HEK293 (cell line): ENCODE results near the gene GGA3.

Source experiments
- CTCF ChIA-PET: fragments of 350-600 bp; formaldehyde crosslinking; extraction: SDS; loops from one replicate; lab custom pipeline; 2021; ENCODE audit warnings: antibody characterized with exemption; lab: Yijun Ruan, JAX
- POLR2A ChIA-PET: fragments of 300-600 bp; formaldehyde crosslinking; extraction: SDS; loops from one replicate; lab custom pipeline; 2020; ENCODE audit warnings: antibody characterized with exemption, inconsistent platforms; lab: Yijun Ruan, JAX
- H3K27ac ChIP-seq: fragments of 200-500 bp; sonication (Bioruptor generic); 2 replicates; pipeline ENCODE4 v1.5.1; 2014; ENCODE audit warnings: low read depth, low read length, control low read depth, inconsistent platforms; ENCODE audit errors: extremely low read depth
- H3K36me3 ChIP-seq, 2 experiments: fragments of 200-500 bp in 1 of 2; sonication (Bioruptor generic) in 1 of 2; 1 replicate in 1 of 2; 2 replicates in 1 of 2; pipeline ENCODE4 v1.5.1; 2014 to 2017; ENCODE audit warnings: inconsistent platforms in 2 of 2, low read length in 2 of 2; ENCODE audit not compliant: control insufficient read depth in 2 of 2, insufficient read depth in 1 of 2
- H3K4me1 ChIP-seq: fragments of 200-500 bp; sonication (Bioruptor generic); 2 replicates; pipeline ENCODE4 v1.5.1; 2014; ENCODE audit warnings: mild to moderate bottlenecking, low read length, inconsistent platforms; ENCODE audit not compliant: control insufficient read depth, insufficient read depth
- H3K4me3 ChIP-seq: 2 replicates; pipeline ENCODE4 v1.5.1; 2011; ENCODE audit warnings: low read depth, mild to moderate bottlenecking, control low read depth, low read length, moderate library complexity
- H3K9me3 ChIP-seq: fragments of 200-500 bp; sonication (Bioruptor generic); 2 replicates; pipeline ENCODE4 v1.5.1; 2014; ENCODE audit warnings: low read depth, low read length, inconsistent platforms; ENCODE audit not compliant: control insufficient read depth, insufficient read depth
- CTCF ChIP-seq: fragments of 450-650 bp; formaldehyde crosslinking; IDR thresholded peaks from 2 replicates; pipeline ENCODE4 v1.5.1; 2016; ENCODE audit warnings: missing biosample characterization, missing genetic modification characterization
- KLF17 ChIP-seq: fragments of 450-650 bp; formaldehyde crosslinking; IDR thresholded peaks from 2 replicates; pipeline ENCODE4 v1.5.1; 2016; ENCODE audit warnings: missing biosample characterization, missing genetic modification characterization
- OSR2 ChIP-seq: fragments of 450-650 bp; formaldehyde crosslinking; IDR thresholded peaks from 2 replicates; pipeline ENCODE4 v1.5.1; 2016; ENCODE audit warnings: missing biosample characterization, missing genetic modification characterization
- PRDM1 ChIP-seq: fragments of 450-650 bp; formaldehyde crosslinking; IDR thresholded peaks from 2 replicates; pipeline ENCODE4; 2016; ENCODE audit warnings: missing biosample characterization, missing genetic modification characterization
- PRDM2 ChIP-seq: fragments of 450-650 bp; formaldehyde crosslinking; IDR thresholded peaks from 2 replicates; pipeline ENCODE4 v1.5.1; 2016; ENCODE audit warnings: missing biosample characterization, missing genetic modification characterization, borderline replicate concordance
- SALL2 ChIP-seq: fragments of 450-650 bp; formaldehyde crosslinking; IDR thresholded peaks from 2 replicates; pipeline ENCODE4 v1.5.0; 2017; ENCODE audit warnings: missing biosample characterization, mild to moderate bottlenecking, missing genetic modification characterization, borderline replicate concordance
- SP2 ChIP-seq: fragments of 450-650 bp; formaldehyde crosslinking; IDR thresholded peaks from 2 replicates; pipeline ENCODE4 v1.5.1; 2016; ENCODE audit warnings: missing biosample characterization, missing genetic modification characterization
- SP7 ChIP-seq: fragments of 450-650 bp; formaldehyde crosslinking; IDR thresholded peaks from 2 replicates; pipeline ENCODE4 v1.5.1; 2016; ENCODE audit warnings: missing biosample characterization, missing genetic modification characterization
- TCF7L2 ChIP-seq: IDR thresholded peaks from 2 replicates; pipeline ENCODE4 v1.6.1; 2011; ENCODE audit warnings: low read depth, mild to moderate bottlenecking, inconsistent platforms, low read length, moderate library complexity, borderline replicate concordance
- YY1 ChIP-seq: fragments of 450-650 bp; formaldehyde crosslinking; IDR thresholded peaks from 2 replicates; pipeline ENCODE4 v1.5.1; 2018; ENCODE audit warnings: missing biosample characterization, missing genetic modification characterization
- ZBTB48 ChIP-seq: fragments of 450-650 bp; formaldehyde crosslinking; IDR thresholded peaks from 2 replicates; pipeline ENCODE4 v1.5.1; 2016; ENCODE audit warnings: missing biosample characterization, missing genetic modification characterization
- ZEB2 ChIP-seq: fragments of 450-650 bp; formaldehyde crosslinking; IDR thresholded peaks from 2 replicates; pipeline ENCODE4 v1.5.1; 2016; ENCODE audit warnings: missing biosample characterization, missing genetic modification characterization
- ZFP41 ChIP-seq: fragments of 450-650 bp; formaldehyde crosslinking; IDR thresholded peaks from 2 replicates; pipeline ENCODE4 v1.5.1; 2016; ENCODE audit warnings: missing biosample characterization, missing genetic modification characterization, borderline replicate concordance
- ZNF146 ChIP-seq: fragments of 450-650 bp; formaldehyde crosslinking; IDR thresholded peaks from 2 replicates; pipeline ENCODE4 v1.5.1; 2016; ENCODE audit warnings: missing biosample characterization, missing genetic modification characterization
- ZNF2 ChIP-seq: fragments of 450-650 bp; formaldehyde crosslinking; IDR thresholded peaks from 2 replicates; pipeline ENCODE4 v1.5.1; 2016; ENCODE audit warnings: missing biosample characterization, missing genetic modification characterization
- ZNF266 ChIP-seq: fragments of 450-650 bp; formaldehyde crosslinking; IDR thresholded peaks from 2 replicates; pipeline ENCODE4 v1.5.1; 2016; ENCODE audit warnings: missing biosample characterization, missing genetic modification characterization, low read depth
- ZNF37A ChIP-seq: fragments of 450-650 bp; IDR thresholded peaks from 2 replicates; pipeline ENCODE4 v1.5.1; 2018; ENCODE audit warnings: missing biosample characterization, missing genetic modification characterization
- ZNF600 ChIP-seq: fragments of 450-650 bp; formaldehyde crosslinking; IDR thresholded peaks from 2 replicates; pipeline ENCODE4 v1.5.1; 2016; ENCODE audit warnings: missing biosample characterization, missing genetic modification characterization
- ZNF660 ChIP-seq: fragments of 450-650 bp; IDR thresholded peaks from 2 replicates; pipeline ENCODE4 v1.5.1; 2018; ENCODE audit warnings: missing biosample characterization, mild to moderate bottlenecking, missing genetic modification characterization

Gene GGA3

GRCh38 chr17:75238684-75239191 lies 22.7 kb downstream of the GGA3 start (continued):
- TF ChIP-seq ZNF2 (tag by site-specific recombination) (peak; percentile 94), TCF7L2 (no peak), SP7 (tag by site-specific recombination) (0 out of 2 replicates have a peak, but pooled peaks have one; percentile 13), OSR2 (no peak), CTCF (peak; percentile 86), SALL2 (tag by site-specific recombination) (no peak), ZNF146 (tag by site-specific recombination) (no peak), KLF17 (tag by site-specific recombination) (no peak), YY1 (tag by site-specific recombination) (no peak), SP2 (tag by site-specific recombination) (no peak), ZNF660 (tag by site-specific recombination) (peak; percentile 45; the same call in 1 of the 2 replicates), ZEB2 (tag by site-specific recombination) (peak; percentile 50; the same call in 1 of the 2 replicates), PRDM1 (tag by site-specific recombination) (peak; percentile 71), ZFP41 (tag by site-specific recombination) (no peak), PRDM2 (tag by site-specific recombination) (no peak), ZNF600 (tag by site-specific recombination) (peak; percentile 85)

DNA sequence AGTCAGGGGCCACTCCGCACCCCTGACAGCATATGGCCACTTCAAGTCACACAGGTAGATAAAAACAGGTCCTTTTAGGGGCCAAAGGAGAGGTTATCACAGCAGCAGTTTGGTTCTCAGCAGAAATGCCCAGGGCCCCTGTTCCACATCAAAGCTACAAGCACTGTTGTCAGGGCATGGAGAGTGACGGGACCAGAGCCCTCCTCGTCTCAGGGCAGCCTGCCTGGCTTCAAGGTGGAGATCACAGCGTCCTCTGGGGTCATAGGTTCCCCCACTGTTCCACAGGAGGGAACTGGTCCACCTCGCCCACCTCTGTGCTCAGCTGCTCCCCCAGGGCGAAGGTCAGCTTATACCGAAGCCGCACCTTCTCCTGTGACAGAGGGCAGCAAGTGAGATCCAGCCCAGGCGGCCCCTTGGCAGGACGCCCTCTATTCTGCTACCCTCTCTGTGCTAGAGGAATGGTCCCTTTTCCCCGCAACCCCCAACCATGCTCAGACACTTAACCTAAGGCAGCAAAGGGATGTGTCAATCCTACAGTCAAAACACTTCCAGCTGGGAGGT lies 23.3 kb downstream of the GGA3 start:
- ChIA-PET CTCF (interaction anchor here (0.6 to 7.4 kb wide), 15 partner anchors 8 to 509 kb away, joined by 3 to 74 read pairs (median 7); partner anchors contain the start of genes GGA3, GRB2, MIF4GD and MRPS7), POLR2A (interaction anchor here (0.9 to 3.5 kb wide), 4 partner anchors 9 to 168 kb away, joined by 3 to 26 read pairs (median 4); partner anchors contain the start of genes GRB2, MIF4GD and SLC25A19)
- Histone ChIP-seq H3K36me3 (peaks cover 48 to 93% of the 10 kb centered on the region in 2 experiments), H3K27ac (no peak overlapping the region), H3K4me3 (no peak overlapping the region), H3K9me3 (no peaks in the 10 kb centered on the region), H3K4me1 (no peaks in the 10 kb centered on the region)
- no peak for TF ChIP-seq ZNF266 (tag by site-specific recombination)
- TF ChIP-seq ZNF37A (tag by site-specific recombination): no peak
- 0 out of 2 replicates have a peak, but pooled peaks have one; percentile 13 for TF ChIP-seq ZBTB48
